OCI-LY1 (cell line): ENCODE results near the gene ILF3.

Experiments used
- CTCF ChIP-seq: fragments of 200-600 bp; sonication (generic), shearing (Covaris generic); IDR thresholded peaks from 2 replicates; pipeline ENCODE4 v1.5.1; 2017; ENCODE audit warnings: mild to moderate bottlenecking, antibody characterized with exemption, low read length, moderate library complexity, mixed read lengths
- EZH2 ChIP-seq: fragments of 200-600 bp; sonication (generic), shearing (Covaris generic); IDR thresholded peaks from 2 replicates; pipeline ENCODE4 v1.8.0; 2017; ENCODE audit warnings: borderline replicate concordance, mixed run types, mild to moderate bottlenecking, antibody characterized with exemption, low read length, moderate library complexity, mixed read lengths

DNA sequence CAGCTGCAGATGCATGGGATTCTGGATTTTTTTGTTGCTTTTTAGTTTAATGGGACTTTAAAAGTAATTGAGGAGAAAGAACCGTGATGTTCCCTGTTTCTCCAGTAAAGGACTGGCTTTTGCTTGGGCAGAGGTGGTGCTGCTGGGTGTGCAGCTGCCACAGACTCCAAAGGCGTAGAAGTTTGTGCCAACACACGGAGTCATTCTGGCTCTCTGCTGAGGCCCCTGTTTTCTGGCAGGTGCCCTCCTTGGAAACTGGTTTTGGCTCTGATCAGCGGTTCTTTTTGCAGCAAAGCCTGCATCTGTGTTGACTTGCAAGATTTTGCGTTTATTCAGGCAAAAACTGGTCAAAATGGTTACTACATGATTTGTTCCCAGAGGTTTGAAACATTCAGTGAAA is 31.1 kb downstream of the ILF3 start:
- TF ChIP-seq CTCF, result no peak
- TF ChIP-seq EZH2, result no peak
